Measurements from ENCODE around the gene PDE8B. TPM values are rescaled to one million over a fixed set of nuclear protein-coding genes. Genes with fewer than 3 reads are reported as not detected.
A peak's percentile ranks its signal among the peaks of the same experiment; 100 is the strongest.

The PDE8B gene
- total and polyA plus RNA-seq, 8 donors: 2.9 to 11.9 (median 6.9) TPM

DNA sequence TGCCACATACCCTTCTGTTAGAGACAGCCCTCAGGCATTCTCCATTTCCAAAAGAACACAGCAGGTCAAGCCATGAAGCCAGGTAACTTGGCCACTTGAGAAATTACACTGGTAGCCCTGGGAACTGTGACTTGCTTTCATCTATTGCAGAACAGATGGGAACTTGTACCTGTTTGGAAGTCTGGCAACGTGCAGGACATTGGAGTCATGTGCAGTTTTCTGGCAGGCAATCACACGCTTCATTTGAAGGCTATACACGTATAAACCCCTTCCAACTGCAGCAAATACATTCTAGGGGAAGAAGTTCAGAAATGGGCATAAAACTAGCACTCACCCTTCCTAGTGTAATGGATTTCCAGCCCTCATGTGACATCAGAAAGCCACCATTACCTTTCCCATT is 227.6 kb downstream of the PDE8B start:
- FAIRE-seq (no peak), ATAC-seq (peak in 3 of 4 donors; percentile 29 to 77 (median 40)), DNase-seq (no peak)
- intact Hi-C loops (cut with DNase I): no loop called here
- Histone ChIP-seq H3K9me3 (no peaks in the 10 kb centered on the region), H3K27ac (no peak overlapping the region), H3K27me3 (no peaks in the 10 kb centered on the region), H3K4me3 (no peak overlapping the region), H3K36me3 (peaks cover 3 to 10% (median 4%) of the 10 kb centered on the region in 3 donors), H3K4me1 (no peaks in the 10 kb centered on the region)
- TF ChIP-seq, protein P1, sequence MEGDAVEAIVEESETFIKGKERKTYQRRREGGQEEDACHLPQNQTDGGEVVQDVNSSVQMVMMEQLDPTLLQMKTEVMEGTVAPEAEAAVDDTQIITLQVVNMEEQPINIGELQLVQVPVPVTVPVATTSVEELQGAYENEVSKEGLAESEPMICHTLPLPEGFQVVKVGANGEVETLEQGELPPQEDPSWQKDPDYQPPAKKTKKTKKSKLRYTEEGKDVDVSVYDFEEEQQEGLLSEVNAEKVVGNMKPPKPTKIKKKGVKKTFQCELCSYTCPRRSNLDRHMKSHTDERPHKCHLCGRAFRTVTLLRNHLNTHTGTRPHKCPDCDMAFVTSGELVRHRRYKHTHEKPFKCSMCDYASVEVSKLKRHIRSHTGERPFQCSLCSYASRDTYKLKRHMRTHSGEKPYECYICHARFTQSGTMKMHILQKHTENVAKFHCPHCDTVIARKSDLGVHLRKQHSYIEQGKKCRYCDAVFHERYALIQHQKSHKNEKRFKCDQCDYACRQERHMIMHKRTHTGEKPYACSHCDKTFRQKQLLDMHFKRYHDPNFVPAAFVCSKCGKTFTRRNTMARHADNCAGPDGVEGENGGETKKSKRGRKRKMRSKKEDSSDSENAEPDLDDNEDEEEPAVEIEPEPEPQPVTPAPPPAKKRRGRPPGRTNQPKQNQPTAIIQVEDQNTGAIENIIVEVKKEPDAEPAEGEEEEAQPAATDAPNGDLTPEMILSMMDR (IDR thresholded peaks at IDR 0.05): no peak
- WGBS, 2 donors: 56 to 61% methylated on average over 3 of the region's 3 CpGs

DNA sequence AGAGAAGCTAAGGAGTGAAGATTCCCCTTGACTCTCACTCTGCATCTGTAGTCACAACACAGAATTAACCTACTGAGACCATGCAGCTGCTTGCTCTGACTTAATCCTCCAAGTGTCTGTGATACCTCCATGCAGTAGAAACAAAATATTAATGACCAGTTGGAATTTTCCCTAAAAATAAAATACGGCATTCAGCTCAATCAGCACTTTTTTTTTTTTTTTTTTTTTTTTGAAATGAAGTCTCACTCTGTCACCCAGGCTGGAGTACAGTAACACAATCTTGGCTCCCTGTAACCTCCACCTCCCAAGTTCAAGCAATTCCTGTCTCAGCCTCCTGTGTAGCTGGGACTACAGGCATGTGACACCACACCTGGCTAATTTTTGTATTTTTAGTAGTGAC is 233.2 kb downstream of the PDE8B start:
- Histone ChIP-seq H3K4me1 (no peaks in the 10 kb centered on the region), H3K9me3 (no peaks in the 10 kb centered on the region), H3K36me3 (peaks cover 0 to 9% (median 3%) of the 10 kb centered on the region in 3 donors), H3K27ac (no peak overlapping the region), H3K27me3 (no peaks in the 10 kb centered on the region), H3K4me3 (no peak overlapping the region)
- no peak for FAIRE-seq
- no peak for ATAC-seq
- TF ChIP-seq, protein P1 (IDR thresholded peaks at IDR 0.05): no peak
- no peak for DNase-seq
- 65 to 100% methylated on average over 1 of the region's 1 CpG for WGBS, 2 donors
- intact Hi-C loops (cut with DNase I): no loop called here

DNA sequence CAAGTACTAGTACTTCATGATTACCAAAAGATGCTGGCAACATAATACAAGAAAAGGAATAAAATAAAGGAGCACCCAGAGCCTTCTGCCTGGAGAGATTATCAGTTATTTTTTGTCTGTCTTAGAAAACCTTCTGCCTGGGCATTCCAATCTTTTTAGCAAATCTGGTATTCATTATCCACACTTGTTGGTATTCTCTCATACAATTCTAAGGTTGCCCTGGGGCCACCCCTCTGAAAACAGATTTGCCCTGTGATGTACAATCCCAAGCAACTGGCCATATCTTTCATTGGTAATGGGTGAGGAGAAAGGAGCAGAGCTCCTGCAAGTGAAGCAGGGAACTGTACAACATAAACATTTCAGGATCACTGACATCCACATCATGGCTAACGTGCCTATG is 233.9 kb downstream of the PDE8B start:
- peaks cover 0 to 9% (median 3%) of the 10 kb centered on the region in 3 donors for H3K36me3 ChIP-seq
- TF ChIP-seq, protein P1 (IDR thresholded peaks at IDR 0.05): no peak

DNA sequence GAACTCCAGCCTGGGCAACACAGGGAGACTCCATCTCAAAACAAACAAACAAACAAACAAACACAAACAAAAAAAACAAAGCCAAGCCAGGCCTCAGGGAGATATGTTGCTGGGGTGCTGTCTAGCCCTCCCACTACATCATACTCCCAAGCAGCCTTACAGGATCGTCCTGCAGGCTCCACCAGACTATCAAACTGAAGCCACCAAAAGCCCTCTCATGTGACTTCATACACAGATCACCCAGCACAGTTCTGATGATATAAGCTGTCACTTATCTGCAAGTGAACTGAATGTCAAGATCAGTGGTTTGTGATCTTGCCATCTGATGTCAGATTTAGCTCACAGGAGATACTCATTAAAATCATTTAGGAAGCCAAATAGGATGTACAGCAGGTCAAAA is 238.4 kb downstream of the PDE8B start:
- H3K4me3 ChIP-seq: no peak overlapping the region
- WGBS, 2 donors: 89 to 90% methylated on average over 1 of the region's 1 CpG
- ATAC-seq (no peak), DNase-seq (no peak), FAIRE-seq (no peak)
- no peaks in the 10 kb centered on the region for H3K4me1 ChIP-seq
- H3K27me3 ChIP-seq: no peaks in the 10 kb centered on the region
- intact Hi-C loops (cut with DNase I): no loop called here
- peaks cover 3 to 5% (median 4%) of the 10 kb centered on the region in 3 donors for H3K36me3 ChIP-seq
- no peak overlapping the region for H3K27ac ChIP-seq
- no peaks in the 10 kb centered on the region for H3K9me3 ChIP-seq
- TF ChIP-seq, protein P1 (IDR thresholded peaks at IDR 0.05): no peak

More for the DNA sequence above, 233.9 kb downstream of the PDE8B start:
- H3K4me3 ChIP-seq: no peak overlapping the region
- H3K4me1 ChIP-seq: no peaks in the 10 kb centered on the region
- WGBS, 2 donors: 88 to 95% methylated on average over 1 of the region's 1 CpG
- DNase-seq: no peak
- no peaks in the 10 kb centered on the region for H3K27me3 ChIP-seq
- intact Hi-C loops (cut with DNase I): no loop called here
- no peak overlapping the region for H3K27ac ChIP-seq
- H3K9me3 ChIP-seq: no peaks in the 10 kb centered on the region
- no peak for FAIRE-seq
- ATAC-seq: no peak

DNA sequence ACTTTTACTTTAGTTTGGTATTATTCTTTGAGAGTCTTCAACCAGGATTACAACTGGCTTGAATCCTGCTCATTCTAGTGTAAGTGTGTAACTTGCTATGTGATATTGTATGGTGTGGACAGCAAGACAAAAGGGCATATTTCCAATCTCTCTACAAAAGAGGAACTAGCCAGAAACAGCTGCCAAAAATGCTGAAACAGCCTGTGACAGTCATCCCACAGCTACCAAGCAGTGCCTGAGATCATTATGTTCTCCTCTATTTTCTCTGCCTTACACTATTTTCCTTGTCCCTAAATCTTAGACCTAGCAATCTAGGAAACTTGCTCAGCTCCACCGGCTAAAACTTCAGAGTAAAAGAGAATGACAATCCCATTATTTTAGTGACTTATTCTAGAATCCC is 238.8 kb downstream of the PDE8B start:
- ATAC-seq: peak in 2 of 4 donors; percentile 34 to 61
- H3K9me3 ChIP-seq: no peaks in the 10 kb centered on the region
- no peak overlapping the region for H3K4me3 ChIP-seq
- H3K4me1 ChIP-seq: no peaks in the 10 kb centered on the region
- H3K27me3 ChIP-seq: no peaks in the 10 kb centered on the region
- H3K27ac ChIP-seq: no peak overlapping the region
- DNase-seq: no peak
- TF ChIP-seq, protein P1 (IDR thresholded peaks at IDR 0.05): no peak
- 95% methylated on average over 1 of the region's 1 CpG for WGBS, 2 donors
- no peak for FAIRE-seq
- intact Hi-C loops (cut with DNase I): no loop called here
- peaks cover 3 to 5% (median 4%) of the 10 kb centered on the region in 3 donors for H3K36me3 ChIP-seq

Data from pancreas (tissue), 10 donors.